ENCODE data around the gene TMEM187. TPM values are rescaled to one million over a fixed set of nuclear protein-coding genes. Genes with fewer than 3 reads are reported as not detected.

TMEM187 gene
- total and polyA plus RNA-seq, 2 experiments from 2014 or later = 8.7 to 12.1 TPM

GRCh38 chrX:153952373-153953026 is 20.1 kb upstream of the TMEM187 start:
- H3K4me3 ChIP-seq = no peak overlapping the region
- H3K9me3 ChIP-seq (ENCODE audit: low read depth) = no peaks in the 10 kb centered on the region
- TF ChIP-seq CTCF (IDR thresholded peaks at IDR 0.05; ENCODE audit: poor library complexity) (no peak), EZH2phosphoT487 (IDR thresholded peaks at IDR 0.05; ENCODE audit: low read depth, severe bottlenecking, unreplicated experiment) (no peak), EZH2 (IDR thresholded peaks at IDR 0.05; ENCODE audit: borderline replicate concordance) (no peak)
- no peaks in the 10 kb centered on the region for H3K79me2 ChIP-seq
- H4K20me1 ChIP-seq (ENCODE audit: insufficient read depth, poor library complexity, severe bottlenecking) = no peaks in the 10 kb centered on the region
- no peaks in the 10 kb centered on the region for H3K9me2 ChIP-seq (replicated peaks; ENCODE audit: insufficient read depth)
- H3K27me3 ChIP-seq = no peaks in the 10 kb centered on the region
- no peak overlapping the region for H2AFZ ChIP-seq
- no peaks in the 10 kb centered on the region for H3K36me3 ChIP-seq (replicated peaks; ENCODE audit: insufficient read depth, low read depth)
- 91% methylated on average over 32 of the region's 32 CpGs for WGBS (ENCODE audit: low lambda C conversion rate, missing lambda C conversion rate)
- H3K4me2 ChIP-seq = no peak overlapping the region
- no peak overlapping the region for H3K27ac ChIP-seq
- H3K4me1 ChIP-seq (ENCODE audit: insufficient read depth) = no peaks in the 10 kb centered on the region
- DNase-seq (ENCODE audit: low spot score) = no peak

DNA sequence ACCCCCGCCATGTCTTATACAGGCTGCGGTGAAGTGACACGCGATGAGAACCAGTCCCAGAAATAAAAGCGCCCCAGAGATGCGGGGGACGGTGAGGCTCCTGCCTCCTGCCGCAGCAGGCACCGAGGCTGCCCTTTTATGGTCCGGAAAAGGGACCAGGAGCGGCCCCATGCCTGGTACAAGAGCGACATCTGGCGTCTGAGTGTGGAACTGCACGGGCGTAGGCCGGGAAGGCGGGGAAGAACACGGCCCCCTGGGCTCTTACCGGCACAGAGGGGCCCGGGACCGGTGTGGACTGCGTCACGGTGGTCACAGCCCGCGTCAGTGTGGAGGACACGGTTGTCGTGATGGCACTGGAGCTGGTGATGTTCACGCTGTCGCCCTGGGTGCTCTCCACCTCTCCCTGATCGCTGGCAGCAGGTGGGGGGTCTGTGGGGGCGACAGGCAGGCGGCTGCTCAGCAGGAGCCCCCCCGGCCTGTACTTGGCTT is 19.2 kb upstream of the TMEM187 start:
- H3K79me2 ChIP-seq = no peaks in the 10 kb centered on the region
- no peak overlapping the region for H2AFZ ChIP-seq
- H4K20me1 ChIP-seq (ENCODE audit: insufficient read depth, poor library complexity, severe bottlenecking) = no peaks in the 10 kb centered on the region
- TF ChIP-seq CTCF (IDR thresholded peaks at IDR 0.05; ENCODE audit: poor library complexity) = peak; percentile 73
- no peak for TF ChIP-seq EZH2phosphoT487 (IDR thresholded peaks at IDR 0.05; ENCODE audit: low read depth, severe bottlenecking, unreplicated experiment)
- no peak overlapping the region for H3K27ac ChIP-seq
- no peaks in the 10 kb centered on the region for H3K9me3 ChIP-seq (ENCODE audit: low read depth)
- no peaks in the 10 kb centered on the region for H3K4me1 ChIP-seq (ENCODE audit: insufficient read depth)
- no peak overlapping the region for H3K4me3 ChIP-seq
- no peaks in the 10 kb centered on the region for H3K9me2 ChIP-seq (replicated peaks; ENCODE audit: insufficient read depth)
- whole genome bisulfite sequencing (ENCODE audit: low lambda C conversion rate, missing lambda C conversion rate) = 54% methylated on average over 33 of the region's 33 CpGs
- no peak overlapping the region for H3K4me2 ChIP-seq
- H3K36me3 ChIP-seq (replicated peaks; ENCODE audit: insufficient read depth, low read depth) = no peaks in the 10 kb centered on the region
- peak; percentile 68 for DNase-seq (ENCODE audit: low spot score)
- no peaks in the 10 kb centered on the region for H3K27me3 ChIP-seq

DNA sequence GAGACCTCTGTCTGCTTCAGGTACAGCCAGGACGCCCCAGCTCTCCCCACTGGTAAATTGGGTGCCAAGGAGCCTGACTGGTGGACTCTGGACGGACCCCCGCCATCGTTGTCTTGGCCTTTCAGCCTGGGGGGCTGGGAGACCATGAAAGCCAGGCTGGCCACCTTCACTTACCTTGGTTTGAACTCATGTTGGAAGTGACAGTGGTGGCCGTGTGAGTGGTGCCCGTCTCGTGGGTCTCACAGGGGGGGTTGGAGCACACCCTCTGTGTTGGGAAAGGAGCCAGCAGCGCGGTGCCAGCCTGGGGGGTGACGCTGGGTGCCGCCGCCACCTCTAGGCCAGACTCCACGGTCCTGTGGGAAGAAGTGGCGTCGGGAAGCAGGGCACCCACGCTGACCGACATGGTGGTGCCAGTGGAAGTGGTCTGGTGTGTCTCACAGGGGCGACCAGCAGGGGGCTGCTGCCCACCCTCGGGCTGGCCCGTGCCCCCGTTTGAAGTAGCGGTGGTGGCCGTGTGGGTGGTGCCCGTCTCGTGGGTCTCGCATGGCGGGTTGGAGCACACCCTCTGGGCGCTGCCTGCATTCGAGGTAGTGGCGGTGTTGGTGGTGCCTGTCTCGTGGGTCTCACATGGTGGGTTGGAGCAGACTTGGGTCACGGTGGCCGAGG is 18.5 kb upstream of the TMEM187 start:
- no peaks in the 10 kb centered on the region for H3K36me3 ChIP-seq (replicated peaks; ENCODE audit: insufficient read depth, low read depth)

More for the DNA sequence above, 18.5 kb upstream of the TMEM187 start:
- H3K79me2 ChIP-seq = no peaks in the 10 kb centered on the region
- H3K9me2 ChIP-seq (replicated peaks; ENCODE audit: insufficient read depth) = no peaks in the 10 kb centered on the region
- no peaks in the 10 kb centered on the region for H3K9me3 ChIP-seq (ENCODE audit: low read depth)
- no peaks in the 10 kb centered on the region for H3K4me1 ChIP-seq (ENCODE audit: insufficient read depth)
- no peak overlapping the region for H2AFZ ChIP-seq
- TF ChIP-seq EZH2phosphoT487 (IDR thresholded peaks at IDR 0.05; ENCODE audit: low read depth, severe bottlenecking, unreplicated experiment) = no peak
- TF ChIP-seq CTCF (IDR thresholded peaks at IDR 0.05; ENCODE audit: poor library complexity) = no peak
- no peak for TF ChIP-seq EZH2 (IDR thresholded peaks at IDR 0.05; ENCODE audit: borderline replicate concordance)
- no peak for DNase-seq (ENCODE audit: low spot score)
- H3K27ac ChIP-seq = no peak overlapping the region
- H3K4me3 ChIP-seq = no peak overlapping the region
- no peaks in the 10 kb centered on the region for H4K20me1 ChIP-seq (ENCODE audit: insufficient read depth, poor library complexity, severe bottlenecking)
- H3K27me3 ChIP-seq = no peaks in the 10 kb centered on the region
- 88% methylated on average over 26 of the region's 33 CpGs for WGBS (ENCODE audit: low lambda C conversion rate, missing lambda C conversion rate)
- H3K4me2 ChIP-seq = no peak overlapping the region
